Right ventricle myocardium inferior (tissue), 1 donor: Measurements from ENCODE around the gene CREB3L1. TPM values are rescaled to one million over a fixed set of nuclear protein-coding genes. Genes with fewer than 3 reads are reported as not detected.

Experiments used
- ATAC-seq: fragments of 200-7000 bp; cut with Tn5 transposase; one replicate; pipeline ENCODE4 v1.9.1; 2020; ENCODE audit warnings: mild to moderate bottlenecking, moderate library complexity
- DNase-seq: peaks from one replicate; pipeline ENCODE4 v3.0.0; 2021; ENCODE audit errors: missing footprints
- intact Hi-C: fragments of 100-400 bp; cut with DNase I; formaldehyde crosslinking; loops from one replicate; pipeline ENCODE4 v1.11.0; 2022
- total RNA-seq: library from RNA; stranded (reverse); fragmentation: NEBNext Ultra II Directional; extraction: Animal tissue kit (Norgen Biotek cat#: 25700); gene quantifications from one replicate; pipeline ENCODE4 v1.2.1, GENCODE V29; 2021
- donor health status: DM: no; HTN: yes; CAD: no; lungs with severe emphysema.

CREB3L1 gene
- total RNA-seq, 1 donor from 2014 or later = 64.1 TPM

- intact Hi-C loops = no loop called here
- no peak for DNase-seq
- no peak for ATAC-seq
Measured at GRCh38 chr11:46332568-46333393, 55.3 kb downstream of the CREB3L1 start.

- intact Hi-C loops = no loop called here
- ATAC-seq (no peak), DNase-seq (no peak)
Measured at GRCh38 chr11:46333394-46333947, 56.0 kb downstream of the CREB3L1 start.

GRCh38 chr11:46334211-46334610 lies 56.7 kb downstream of the CREB3L1 start:
- no peak for DNase-seq
- ATAC-seq = no peak
- intact Hi-C loops = no loop called here

- DNase-seq = no peak
- intact Hi-C loops = no loop called here
- ATAC-seq = no peak
Measured at GRCh38 chr11:46335271-46335670, 57.8 kb downstream of the CREB3L1 start.

- no peak for DNase-seq
- no peak for ATAC-seq
- intact Hi-C loops = no loop called here
Measured at GRCh38 chr11:46335890-46336562, 58.6 kb downstream of the CREB3L1 start.

- peak; percentile 80 for DNase-seq
- intact Hi-C loops = no loop called here
- no peak for ATAC-seq
Measured at GRCh38 chr11:46336563-46337180, 59.2 kb downstream of the CREB3L1 start.

- intact Hi-C loops = loop anchor here (2.0 kb wide), 1 partner anchor 21 kb away; no protein-coding TSS in a partner anchor
- ATAC-seq (no peak), DNase-seq (no peak)
Measured at GRCh38 chr11:46337626-46338345, 60.3 kb downstream of the CREB3L1 start.

GRCh38 chr11:46338636-46338987 lies 61.1 kb downstream of the CREB3L1 start:
- intact Hi-C loops = loop anchor here (2.0 kb wide), 1 partner anchor 22 kb away; no protein-coding TSS in a partner anchor
- no peak for ATAC-seq
- no peak for DNase-seq

- DNase-seq (peak; percentile 86), ATAC-seq (peak; percentile 82)
- intact Hi-C loops = loop anchor here (2.0 kb wide), 1 partner anchor 22 kb away; no protein-coding TSS in a partner anchor
Measured at GRCh38 chr11:46338988-46339666, 61.7 kb downstream of the CREB3L1 start.

GRCh38 chr11:46339816-46340215 lies 62.4 kb downstream of the CREB3L1 start:
- DNase-seq (peak; percentile 68), ATAC-seq (peak; percentile 77)
- intact Hi-C loops = loop anchor here (2.0 kb wide), 1 partner anchor 23 kb away; no protein-coding TSS in a partner anchor

- DNase-seq (no peak), ATAC-seq (no peak)
- intact Hi-C loops = no loop called here
Measured at GRCh38 chr11:46341454-46341853, 64.0 kb downstream of the CREB3L1 start.

- intact Hi-C loops = no loop called here
- ATAC-seq = no peak
- peak; percentile 72 for DNase-seq
Measured at GRCh38 chr11:46342239-46342638, 64.8 kb downstream of the CREB3L1 start.

GRCh38 chr11:46343520-46343919 lies 66.1 kb downstream of the CREB3L1 start:
- ATAC-seq (no peak), DNase-seq (no peak)
- intact Hi-C loops = no loop called here

GRCh38 chr11:46345131-46345597 lies 67.7 kb downstream of the CREB3L1 start:
- intact Hi-C loops = no loop called here
- ATAC-seq = peak; percentile 8
- DNase-seq = peak; percentile 87

- intact Hi-C loops = no loop called here
- ATAC-seq (no peak), DNase-seq (peak; percentile 59)
Measured at GRCh38 chr11:46345881-46346484, 68.5 kb downstream of the CREB3L1 start.

- ATAC-seq = peak; percentile 91
- peak; percentile 95 for DNase-seq
- intact Hi-C loops = no loop called here
Measured at GRCh38 chr11:46346886-46347636, 69.6 kb downstream of the CREB3L1 start, which contains the start of gene DGKZ. Gene DGKZ, plus strand, starts transcription at chr11:46347463. Its CDS starts 197 bp downstream, at chr11:46347660.
